ENCODE results near the gene MYO1A.

MYO1A gene

DNA sequence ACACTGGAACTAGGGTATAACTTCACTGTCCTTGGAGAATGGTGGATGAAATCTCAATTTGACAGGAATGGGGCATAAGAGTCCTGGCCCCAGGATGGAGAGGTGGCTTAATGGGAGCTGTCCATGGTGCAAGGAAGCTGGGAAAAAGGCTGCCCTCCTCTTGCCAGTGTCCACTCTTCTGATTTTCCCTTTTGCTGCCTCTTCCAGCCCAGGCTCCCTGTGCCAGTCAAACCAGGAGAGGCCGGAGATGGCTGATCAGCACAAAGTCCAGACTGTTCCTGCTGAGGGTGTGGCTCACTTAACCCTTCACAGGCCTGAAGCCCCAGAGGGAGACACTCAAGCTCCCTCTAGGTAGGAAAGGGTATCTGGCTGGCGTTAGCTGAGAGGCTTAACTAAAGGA is at the start of gene MYO1A:
TSS of gene MYO1A (minus strand) at position 240 of the 400 bp plus-strand sequence. CDS start 1,806 bp downstream, outside the sequence.
- DNase-seq (ENCODE audit: low read depth) = no peak

DNA sequence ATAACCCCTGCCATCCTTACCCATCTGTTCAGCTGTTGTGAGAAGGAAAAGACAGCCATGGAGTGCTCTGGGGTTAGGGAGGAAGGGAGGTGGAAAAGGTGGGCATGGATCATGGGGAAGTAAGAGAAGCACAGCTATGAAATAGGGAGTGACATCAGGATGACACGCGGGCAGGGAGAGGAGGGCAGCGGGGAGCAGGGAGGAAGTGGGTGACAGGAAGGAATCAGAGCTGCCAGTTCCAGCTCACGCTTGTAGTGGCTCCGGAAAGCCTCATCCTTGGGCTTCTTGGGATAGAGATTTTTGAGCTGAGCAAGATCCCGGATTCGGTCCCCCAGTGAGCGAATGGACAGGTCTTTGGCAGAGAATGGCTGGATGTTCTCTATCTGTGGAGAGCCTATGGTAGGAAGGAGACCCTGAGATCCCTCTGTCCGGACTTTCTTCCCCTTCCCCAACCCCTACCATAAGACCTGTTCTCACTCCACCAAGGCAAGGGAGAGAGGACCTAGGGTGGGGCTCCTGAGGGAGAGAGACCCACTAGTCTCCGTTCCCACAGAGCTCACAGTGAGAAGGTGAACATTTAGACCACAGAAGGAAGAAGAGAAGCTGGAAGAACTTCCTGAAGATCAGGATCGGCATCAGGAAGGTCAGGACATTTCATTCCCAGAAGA is 49.3 kb upstream of the MYO1A start:
- DNase-seq (ENCODE audit: low read depth) = no peak

DNA sequence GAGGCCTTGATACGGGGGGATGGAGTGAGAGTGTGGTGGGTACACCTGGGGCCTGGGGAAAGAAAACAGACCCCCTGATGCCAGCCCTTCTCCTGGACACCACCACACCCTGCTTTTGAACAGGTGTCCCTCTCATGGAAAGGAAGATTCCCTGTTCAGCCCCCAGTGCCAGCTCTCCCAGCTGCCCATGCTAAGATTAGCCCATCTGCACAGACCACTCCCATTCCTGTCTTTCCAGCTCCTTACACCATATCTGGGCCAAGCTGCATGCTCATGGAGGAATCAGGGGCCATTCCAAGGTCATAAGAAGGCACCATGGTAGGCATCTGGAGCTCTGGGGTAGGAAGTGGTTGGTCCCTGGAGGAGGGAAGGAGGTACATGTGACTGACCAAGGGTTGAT is 48.6 kb upstream of the MYO1A start:
- DNase-seq (ENCODE audit: low read depth) = no peak

DNA sequence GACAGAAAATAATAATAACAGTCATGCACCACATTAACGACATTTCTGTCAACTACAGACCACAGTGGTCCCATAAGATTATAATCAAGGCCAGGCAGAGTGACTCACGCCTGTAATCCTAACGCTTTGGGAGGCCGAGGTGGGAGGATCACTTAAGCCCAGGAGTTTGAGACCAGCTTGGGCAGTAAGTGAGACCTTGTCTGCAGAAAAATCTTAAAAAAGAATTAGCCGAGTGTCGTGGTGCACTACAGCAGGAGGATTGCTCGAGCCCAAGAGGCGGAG is 47.6 kb upstream of the MYO1A start:
- DNase-seq (ENCODE audit: low read depth) = no peak

DNA sequence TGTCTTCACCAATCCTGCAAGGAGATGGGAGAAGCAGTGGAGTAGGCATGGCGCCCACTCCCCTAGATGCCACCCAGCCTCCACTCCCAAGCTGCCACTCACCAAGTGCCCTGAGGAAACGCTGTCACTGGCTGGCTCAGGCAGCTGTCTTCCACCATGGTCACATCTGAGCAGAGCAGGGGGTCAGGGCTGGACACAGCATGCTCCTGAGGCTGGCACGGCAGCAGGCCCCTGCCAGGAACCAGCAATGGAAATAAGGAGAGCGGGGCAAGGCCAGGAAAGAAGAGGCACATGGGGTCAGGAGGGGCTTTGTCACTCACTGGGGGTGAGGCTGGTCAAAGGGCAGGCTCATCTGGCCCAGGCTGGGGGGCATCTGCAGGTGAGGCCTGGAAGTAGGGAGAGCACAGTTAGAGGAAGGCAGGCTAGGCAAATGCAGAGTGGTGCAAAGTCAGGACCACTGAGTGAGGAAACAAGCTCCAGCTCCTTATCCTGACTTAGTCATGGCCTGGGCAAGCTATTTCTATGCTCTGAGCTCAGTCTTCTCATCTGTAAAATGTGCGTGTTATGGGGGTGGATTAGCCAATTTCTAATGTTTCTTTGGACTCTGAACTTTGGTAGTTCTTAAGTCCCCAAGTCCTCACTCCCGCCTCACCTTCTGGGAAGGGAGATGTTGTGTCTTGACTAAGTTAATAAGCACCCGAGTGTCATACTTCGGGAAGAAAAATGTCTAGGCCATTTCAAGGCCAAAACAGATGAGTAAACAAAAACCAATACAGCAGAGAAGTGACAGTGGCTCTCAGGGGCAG is 47.0 kb upstream of the MYO1A start:
- DNase-seq (ENCODE audit: low read depth) = no peak

DNA sequence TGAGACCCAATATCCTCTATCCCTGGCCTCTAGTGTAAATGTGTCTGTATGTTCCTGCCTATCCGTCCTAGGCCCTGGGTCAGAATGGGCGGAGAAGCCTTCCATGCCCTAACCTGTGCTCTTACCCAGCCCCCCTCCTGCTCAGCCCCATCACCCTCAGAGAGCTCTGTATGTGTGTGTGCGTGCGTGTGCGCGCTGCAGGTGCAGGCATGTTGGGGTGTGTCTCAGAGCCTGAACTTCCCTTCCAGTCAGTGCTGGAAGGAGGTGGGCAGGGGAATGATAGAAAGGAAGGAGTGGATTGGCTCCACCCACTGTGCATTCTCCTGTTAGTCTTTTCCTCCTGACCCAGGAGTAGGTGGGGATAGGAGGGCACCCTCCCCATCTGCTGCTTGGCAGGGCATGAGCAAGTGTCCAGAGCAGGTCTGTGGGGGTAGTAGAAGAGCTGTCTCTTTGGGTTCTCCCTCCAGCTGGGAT is 46.2 kb upstream of the MYO1A start:
- DNase-seq (ENCODE audit: low read depth) = no peak

DNA sequence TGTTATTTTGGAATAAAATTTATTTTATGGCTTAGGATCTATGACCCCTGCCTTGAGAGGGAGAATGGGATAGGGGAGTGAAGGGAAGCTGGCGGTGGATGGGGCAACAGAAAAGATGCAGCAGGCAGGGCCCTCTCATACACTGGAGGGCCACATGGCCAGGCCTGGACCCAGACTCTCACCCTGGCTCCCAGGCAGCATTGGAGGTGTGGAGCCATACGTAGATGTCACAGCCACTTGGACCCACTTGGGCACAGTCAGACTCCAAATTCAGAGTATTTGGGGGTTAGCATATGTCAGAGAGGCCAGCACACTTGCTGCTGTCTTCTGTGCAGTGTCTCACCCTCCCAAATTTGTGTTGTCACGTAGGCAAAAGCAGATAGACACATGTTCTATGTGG is 45.5 kb upstream of the MYO1A start:
- no peak for DNase-seq (ENCODE audit: low read depth)

DNA sequence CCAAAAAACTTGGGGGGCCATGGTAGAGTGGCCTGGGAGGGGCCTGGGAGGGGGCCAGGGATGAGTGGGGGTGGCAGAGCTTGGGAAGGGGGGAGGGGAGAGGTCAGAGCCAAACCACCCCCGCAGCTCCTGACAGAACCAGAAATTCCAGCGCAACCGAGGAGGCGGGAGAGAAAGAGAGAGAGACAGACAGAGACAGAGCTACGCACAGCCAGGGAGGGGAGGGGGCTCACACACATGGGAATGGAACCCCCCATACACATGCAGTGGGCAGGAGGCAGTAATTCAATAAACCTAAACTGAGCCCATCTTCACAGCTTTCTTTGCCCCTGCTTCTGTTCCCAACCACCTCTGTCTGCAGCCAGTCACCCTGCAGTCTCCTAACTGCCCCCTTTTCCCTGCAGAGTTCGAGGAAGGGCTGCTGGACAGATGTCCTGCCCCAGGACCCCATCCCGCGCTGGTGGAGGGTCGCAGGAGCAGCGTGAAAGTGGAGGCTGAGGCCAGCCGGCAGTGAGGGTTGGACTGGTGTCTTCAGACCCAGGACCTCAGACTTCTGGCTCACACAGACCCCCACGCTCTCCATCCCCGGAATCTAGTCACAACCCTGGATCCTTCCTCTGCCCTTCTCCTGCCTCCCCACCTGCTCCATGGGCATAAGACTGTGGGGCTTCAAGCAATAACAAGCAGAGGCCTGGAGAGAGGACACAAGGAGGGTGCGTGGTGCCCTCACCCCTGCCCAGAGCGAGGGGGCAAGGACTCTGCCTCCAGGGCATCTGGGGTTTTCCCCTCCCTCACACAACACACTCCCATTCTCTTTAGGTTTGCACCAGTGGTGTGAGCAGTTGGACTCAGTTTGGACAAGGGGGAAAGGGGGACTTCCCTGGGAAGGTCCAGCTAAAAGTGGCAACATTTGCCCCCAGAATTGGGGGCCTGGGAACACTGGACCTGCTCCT is 44.6 kb upstream of the MYO1A start:
- no peak for DNase-seq (ENCODE audit: low read depth)

DNA sequence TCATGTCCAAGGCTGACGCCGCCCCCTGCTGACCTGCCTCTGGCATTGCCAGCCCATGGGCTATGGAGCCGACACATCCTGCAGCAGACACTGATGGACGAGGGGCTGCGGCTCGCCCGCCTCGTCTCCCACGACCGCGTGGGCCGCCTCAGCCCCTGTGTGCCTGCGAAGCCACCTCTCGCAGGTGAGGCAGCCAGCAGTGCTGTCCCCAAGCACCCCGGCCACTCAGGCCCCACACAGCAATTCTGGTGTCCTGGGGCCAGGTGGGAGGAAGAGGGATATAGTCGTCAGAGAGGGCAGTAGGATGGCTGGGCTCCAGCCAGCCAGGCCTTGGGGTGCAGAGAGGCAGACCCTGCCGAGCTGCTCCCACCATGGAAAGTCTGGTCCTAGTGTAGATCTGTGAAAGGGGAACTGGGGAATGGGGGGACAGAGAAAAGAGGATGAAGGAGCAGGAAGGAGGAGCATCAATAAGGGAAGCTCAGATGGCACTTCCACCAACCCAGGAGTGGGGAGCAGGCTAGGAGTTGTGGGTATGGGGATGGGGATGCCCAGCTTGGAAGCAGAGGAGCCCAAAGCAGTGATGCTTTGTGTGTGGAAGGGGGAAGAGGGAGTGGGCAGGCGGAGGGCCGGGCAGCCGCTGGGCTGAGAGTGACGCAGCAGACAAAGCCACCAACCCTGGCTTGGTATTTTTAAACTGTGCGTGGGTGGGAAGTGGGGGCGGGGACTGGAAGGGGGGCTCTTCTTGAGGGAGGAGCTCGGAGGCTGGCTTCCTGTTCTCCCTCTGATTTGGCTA is 43.7 kb upstream of the MYO1A start:
- peak; percentile 46 for DNase-seq (ENCODE audit: low read depth)

DNA sequence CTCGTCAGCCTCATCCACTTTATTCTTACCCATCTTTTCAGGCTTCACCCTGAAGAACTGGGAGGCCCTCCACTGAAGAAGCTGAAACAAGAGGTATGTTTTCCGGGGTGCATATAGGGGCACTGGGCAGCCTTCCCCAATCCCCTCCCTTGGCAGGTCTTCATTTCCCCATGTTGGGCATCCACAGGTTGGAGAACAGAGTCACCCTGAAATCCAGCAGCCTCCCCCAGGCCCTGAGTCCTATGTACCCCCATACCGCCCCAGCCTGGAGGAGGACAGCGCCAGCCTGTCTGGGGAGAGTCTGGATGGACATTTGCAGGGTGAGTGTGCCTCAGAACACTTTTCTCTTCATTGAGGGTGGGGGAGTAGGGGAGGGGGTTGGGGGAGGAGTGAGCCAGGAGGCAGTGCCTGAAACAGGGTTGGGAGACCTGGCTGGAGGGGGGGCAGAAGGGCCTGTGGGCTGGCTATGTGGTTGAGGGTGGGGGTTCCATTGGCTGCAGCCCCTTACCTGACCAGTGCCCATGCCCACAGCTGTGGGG is 43.0 kb upstream of the MYO1A start:
- no peak for DNase-seq (ENCODE audit: low read depth)

DNA sequence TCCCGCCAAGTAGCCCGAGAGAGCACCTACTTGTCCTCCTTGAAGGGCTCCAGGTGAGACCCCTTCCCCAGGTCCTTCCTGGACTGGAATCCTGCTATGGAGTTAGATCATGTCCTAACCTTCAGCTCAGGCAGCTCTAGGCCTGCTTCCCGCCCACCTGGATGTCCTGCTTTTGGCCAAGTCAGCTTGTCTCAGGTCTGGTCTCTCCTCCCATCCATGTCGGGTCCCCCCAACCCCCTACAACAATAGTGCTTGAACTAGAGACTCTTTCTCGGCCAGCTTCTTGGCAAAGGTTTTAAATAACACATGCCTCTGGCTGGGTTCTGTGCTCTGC is 42.6 kb upstream of the MYO1A start:
- DNase-seq (ENCODE audit: low read depth) = no peak

DNA sequence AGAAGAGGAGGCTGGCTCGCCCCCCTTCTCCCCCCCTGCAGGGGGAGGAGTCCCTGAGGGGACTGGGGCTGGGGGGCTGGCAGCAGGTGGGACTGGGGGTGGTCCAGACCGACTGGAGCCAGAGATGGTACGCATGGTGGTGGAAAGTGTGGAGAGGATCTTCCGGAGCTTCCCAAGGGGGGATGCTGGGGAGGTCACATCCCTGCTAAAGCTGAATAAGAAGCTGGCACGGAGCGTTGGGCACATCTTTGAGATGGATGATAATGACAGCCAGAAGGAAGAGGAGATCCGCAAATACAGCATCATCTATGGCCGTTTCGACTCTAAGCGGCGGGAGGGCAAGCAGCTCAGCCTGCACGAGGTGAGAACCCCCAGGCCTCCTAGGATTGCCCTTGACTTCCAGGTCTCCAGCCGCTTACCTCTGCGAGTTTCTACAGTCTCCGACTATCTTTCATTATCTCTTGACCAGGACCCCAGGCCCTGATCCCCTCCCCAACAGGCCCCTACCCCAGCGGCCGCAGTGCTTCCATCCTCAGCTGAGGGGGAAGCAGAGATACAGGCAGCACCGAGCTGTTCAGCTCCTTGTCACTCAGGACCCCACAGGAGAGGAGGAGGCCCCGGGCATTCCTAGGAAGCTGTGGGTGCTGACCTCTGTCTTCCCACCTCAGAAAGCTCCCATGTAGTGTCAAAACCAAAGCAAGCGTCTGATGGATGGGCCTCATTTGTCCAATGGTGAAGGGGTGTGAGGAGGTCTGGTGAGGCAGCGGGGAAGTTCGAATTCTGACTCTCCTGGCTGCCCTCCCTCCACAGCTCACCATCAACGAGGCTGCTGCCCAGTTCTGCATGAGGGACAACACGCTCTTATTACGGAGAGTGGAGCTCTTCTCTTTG is 42.0 kb upstream of the MYO1A start:
- no peak for DNase-seq (ENCODE audit: low read depth)

DNA sequence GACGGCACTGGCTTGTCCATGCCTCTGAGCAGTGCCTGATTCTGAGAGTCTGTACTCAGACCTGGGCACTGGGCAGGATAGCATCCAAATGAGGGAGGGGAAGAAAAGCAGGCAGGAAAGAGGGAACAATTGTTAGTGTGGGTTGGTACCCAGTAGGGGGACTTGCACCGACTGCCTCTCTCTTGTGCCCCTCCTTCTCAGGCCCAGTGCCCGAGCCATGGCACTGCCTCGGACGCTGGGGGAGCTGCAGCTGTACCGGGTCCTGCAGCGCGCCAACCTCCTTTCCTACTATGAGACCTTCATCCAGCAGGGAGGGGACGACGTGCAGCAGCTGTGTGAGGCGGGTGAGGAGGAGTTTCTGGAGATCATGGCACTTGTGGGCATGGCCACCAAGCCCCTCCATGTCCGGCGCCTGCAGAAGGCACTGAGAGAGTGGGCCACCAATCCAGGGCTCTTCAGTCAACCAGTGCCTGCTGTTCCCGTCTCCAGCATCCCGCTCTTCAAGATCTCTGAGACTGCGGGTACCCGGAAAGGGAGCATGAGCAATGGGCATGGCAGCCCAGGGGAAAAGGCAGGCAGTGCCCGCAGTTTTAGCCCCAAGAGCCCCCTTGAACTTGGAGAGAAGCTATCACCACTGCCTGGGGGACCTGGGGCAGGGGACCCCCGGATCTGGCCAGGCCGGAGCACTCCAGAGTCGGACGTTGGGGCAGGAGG is 41.2 kb upstream of the MYO1A start:
- DNase-seq (ENCODE audit: low read depth) = no peak

DNA sequence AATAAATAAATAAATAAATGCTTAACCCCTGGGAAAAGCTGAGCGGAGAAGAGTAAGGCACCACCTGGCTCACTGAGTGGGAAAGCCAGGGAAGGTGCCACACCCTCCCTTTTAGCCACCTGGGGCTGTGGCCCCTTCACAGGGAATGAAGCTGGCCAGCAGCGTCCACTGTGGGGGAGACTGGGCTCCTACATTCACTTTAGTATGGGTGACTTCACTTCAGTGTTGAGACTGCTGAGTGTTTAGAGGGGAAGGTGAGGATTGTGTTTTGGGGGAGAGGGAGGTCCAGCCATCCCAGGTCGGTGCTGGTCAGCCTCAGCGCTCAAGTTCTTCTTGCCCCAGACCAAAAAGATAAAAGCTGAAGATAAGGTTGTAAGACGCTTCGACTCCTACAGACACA is 40.6 kb upstream of the MYO1A start:
- no peak for DNase-seq (ENCODE audit: low read depth)

DNA sequence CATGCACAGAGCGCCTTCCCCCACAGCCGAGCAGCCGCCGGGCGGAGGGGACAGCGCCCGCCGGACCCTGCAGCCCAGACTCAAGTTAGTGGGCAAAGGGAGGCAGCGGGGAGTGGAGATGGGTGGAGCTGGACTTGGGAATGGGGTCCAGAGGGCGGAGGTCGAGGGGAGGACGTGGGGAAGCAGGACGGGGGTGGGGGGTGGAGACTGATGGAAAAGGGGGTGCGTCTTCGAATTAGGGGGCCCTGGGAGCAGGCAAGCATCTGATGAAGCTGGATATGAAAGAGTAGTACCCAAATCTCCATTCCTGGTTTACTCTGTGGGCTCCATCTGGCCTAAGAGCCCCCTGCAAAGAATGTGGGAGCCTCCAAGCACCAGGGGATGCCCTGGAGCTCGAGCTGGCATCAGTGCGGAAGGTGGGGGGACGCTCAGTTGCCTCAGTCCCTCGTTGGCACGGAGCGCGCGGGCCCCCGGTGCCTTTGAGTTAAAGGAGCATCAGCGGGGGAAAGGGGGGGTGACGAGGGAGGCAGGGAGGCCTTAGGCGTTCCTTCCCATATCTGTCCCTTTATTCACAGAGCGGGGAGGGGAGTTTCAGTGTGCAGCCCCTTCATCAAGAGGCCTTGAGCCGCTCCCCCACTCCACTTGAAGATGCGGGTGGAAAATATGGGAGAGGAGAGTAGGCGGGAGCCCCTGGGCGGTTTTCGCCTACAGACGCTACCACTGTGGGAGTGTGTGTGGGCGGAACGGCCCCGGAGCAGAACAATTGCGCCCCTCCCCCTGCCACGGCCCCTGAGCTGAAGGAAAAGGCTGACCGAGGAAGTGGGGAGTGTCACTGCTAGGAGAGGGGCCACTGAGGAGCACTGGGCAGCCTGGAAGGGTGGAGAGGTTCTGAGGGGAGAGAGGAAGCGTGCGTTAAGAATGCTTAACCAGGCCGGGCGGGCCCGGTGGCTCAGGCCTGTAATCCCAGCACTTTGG is 39.6 kb upstream of the MYO1A start:
- DNase-seq (ENCODE audit: low read depth) = no peak

DNA sequence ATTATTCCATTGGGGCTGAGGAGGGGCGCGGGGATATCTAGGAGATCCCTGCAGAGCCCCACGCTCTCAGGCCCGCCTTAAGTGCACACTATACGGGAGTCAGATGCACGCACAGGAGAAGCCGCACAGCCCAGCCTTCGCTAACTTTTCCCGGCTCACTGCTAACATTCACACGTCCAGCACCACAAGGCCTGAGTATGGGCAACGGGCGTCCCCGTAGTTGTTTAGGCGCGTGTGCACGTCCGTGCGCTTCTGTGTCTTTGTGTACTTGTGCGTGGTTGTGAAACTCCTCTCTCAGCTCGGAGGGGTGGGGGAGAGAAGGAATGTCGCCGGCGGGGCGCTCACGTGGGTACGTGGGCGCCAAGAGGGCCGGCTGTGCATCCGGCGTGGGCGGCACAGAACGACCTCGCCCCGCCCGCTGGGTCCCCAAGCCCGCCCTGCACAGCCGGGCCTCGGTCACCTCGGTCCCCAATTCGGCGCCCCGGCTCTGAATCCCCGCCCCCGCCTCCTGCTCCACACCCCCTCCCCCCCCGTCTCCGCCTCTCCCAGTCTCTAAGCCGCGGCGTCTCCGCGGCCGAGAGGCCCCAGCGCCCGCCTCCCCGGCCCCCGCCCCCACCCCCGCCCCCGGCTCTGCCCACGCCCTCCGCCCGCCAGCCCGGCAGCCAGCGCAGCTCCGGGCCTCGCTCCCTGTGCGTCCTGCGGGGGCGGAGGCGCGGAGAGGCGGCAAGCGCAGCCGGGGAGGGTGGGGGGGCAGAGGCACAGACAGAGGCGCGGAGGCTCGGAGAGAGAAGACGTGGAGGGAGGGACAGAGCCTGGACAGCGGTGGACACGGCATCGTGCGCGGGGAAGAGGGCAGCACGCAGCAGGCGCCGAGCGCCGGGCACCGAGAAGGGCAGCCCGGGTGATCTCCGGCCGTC is 38.7 kb upstream of the MYO1A start, which contains the start of gene NAB2:
TSS of gene NAB2 (plus strand) at position 761 of the 917 bp plus-strand sequence. CDS start 158 bp downstream, outside the sequence.
- peak; percentile 92 for DNase-seq (ENCODE audit: low read depth)

DNA sequence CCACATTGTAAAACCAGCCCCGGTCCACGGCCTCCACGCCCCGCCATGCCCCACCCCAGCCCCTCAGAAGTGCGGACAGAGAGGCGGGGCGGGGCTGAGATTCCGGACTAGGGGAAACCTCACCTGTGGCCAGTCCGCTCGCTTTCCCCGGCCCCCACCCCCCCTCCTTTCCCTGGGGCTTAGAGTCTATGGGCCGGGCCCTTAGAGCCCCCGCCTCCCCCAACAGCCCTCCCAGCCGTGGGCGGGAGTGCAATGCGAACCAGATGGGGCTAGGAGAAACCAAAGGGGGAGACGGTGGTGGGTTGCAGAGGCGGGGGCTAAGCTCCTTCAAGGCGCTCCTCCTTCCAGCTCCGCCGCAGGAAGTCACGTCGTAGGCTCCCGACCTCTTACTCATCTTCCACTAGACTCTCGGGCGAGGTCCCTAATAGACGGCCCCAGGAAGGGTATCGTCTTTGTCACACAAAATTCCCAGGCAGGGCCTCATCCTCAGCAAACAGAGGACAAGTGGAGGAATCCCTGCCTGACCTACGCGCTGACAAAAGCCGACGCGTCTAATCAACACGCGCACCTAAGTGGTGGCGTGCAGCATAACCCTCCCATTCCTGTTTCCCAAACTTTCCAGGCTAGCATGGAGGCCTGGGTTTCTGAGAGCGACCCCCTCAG is 37.9 kb upstream of the MYO1A start:
- peak; percentile 85 for DNase-seq (ENCODE audit: low read depth)
